ENCODE results near the gene COL5A1. TPM values are rescaled to one million over a fixed set of nuclear protein-coding genes. Genes with fewer than 3 reads are reported as not detected.

Gene COL5A1
- total RNA-seq, 4 donors from 2014 or later, result 8.4 to 14.7 (median 11.3) TPM

GRCh38 chr9:134656334-134657006 lies 14.9 kb downstream of the COL5A1 start:
- H3K4me3 ChIP-seq (ENCODE audit: low read depth, poor library complexity, severe bottlenecking), result no peak overlapping the region
- intact Hi-C loops (cut with DNase I; ENCODE audit: low total_unique reads), result no loop called here
- TF ChIP-seq POLR2A (IDR thresholded peaks at IDR 0.05) (no peak), CTCF (IDR thresholded peaks at IDR 0.05) (no peak)
- DNase-seq (ENCODE audit: low spot score in 2 of 2), result no peak
- WGBS, 2 donors, result 55 to 59% methylated on average over 11 of the region's 12 CpGs

GRCh38 chr9:134657666-134658377 lies 16.2 kb downstream of the COL5A1 start:
- 73 to 74% methylated on average over 20 of the region's 20 CpGs for WGBS, 2 donors
- no peak for DNase-seq (ENCODE audit: low spot score in 2 of 2)
- TF ChIP-seq CTCF (IDR thresholded peaks at IDR 0.05) (no peak), POLR2A (IDR thresholded peaks at IDR 0.05) (no peak)
- intact Hi-C loops (cut with DNase I; ENCODE audit: low total_unique reads), result no loop called here
- no peak overlapping the region for H3K4me3 ChIP-seq (ENCODE audit: low read depth, poor library complexity, severe bottlenecking)

GRCh38 chr9:134658378-134658955 lies 16.9 kb downstream of the COL5A1 start:
- H3K4me3 ChIP-seq (ENCODE audit: low read depth, poor library complexity, severe bottlenecking), result no peak overlapping the region
- 55 to 67% methylated on average over 19 of the region's 19 CpGs for WGBS, 2 donors
- no peak for DNase-seq (ENCODE audit: low spot score in 2 of 2)
- intact Hi-C loops (cut with DNase I; ENCODE audit: low total_unique reads), result no loop called here
- no peak for TF ChIP-seq POLR2A (IDR thresholded peaks at IDR 0.05)
- TF ChIP-seq CTCF (IDR thresholded peaks at IDR 0.05), result no peak

- 71 to 88% methylated on average over 14 of the region's 14 CpGs for WGBS, 2 donors
- intact Hi-C loops (cut with DNase I; ENCODE audit: low total_unique reads), result no loop called here
- no peak for DNase-seq (ENCODE audit: low spot score in 2 of 2)
Observed at GRCh38 chr9:134659688-134660131, 18.1 kb downstream of the COL5A1 start.

GRCh38 chr9:134660407-134660806 lies 18.8 kb downstream of the COL5A1 start:
- DNase-seq (ENCODE audit: low spot score in 2 of 2), result no peak
- no peak for TF ChIP-seq CTCF (IDR thresholded peaks at IDR 0.05)
- WGBS, 2 donors, result 94% methylated on average over 1 of the region's 1 CpG
- no peak overlapping the region for H3K4me3 ChIP-seq (ENCODE audit: low read depth, poor library complexity, severe bottlenecking)
- intact Hi-C loops (cut with DNase I; ENCODE audit: low total_unique reads), result no loop called here

More at GRCh38 chr9:134659688-134660131, 18.1 kb downstream of the COL5A1 start:
- TF ChIP-seq CTCF (IDR thresholded peaks at IDR 0.05) (no peak), POLR2A (IDR thresholded peaks at IDR 0.05) (no peak)
- no peak overlapping the region for H3K4me3 ChIP-seq (ENCODE audit: low read depth, poor library complexity, severe bottlenecking)
